ENCODE results near the gene UNC13B. TPM values are rescaled to one million over a fixed set of nuclear protein-coding genes. Genes with fewer than 3 reads are reported as not detected.

Gene UNC13B
- total and polyA plus RNA-seq, 2 experiments from 2014 or later: 8.7 to 52.1 TPM

DNA sequence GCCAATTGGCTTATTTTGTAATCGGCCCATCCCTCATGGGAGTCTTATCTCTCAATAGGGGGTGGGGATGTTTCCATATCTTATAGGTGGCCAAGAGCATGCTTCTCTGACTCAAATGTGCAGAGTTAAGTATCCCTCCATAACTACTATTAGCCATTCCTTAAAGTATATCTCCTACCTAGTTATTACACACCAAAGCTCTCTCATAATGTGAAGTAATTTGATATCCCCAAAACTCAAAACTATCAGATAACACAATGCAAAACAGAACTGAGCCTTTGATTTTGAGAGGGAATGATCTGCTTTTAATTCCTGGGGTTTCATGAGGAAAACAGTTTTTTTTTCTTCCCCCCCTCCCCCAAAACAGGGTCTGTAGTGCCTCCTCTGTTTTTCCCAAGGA lies 28.4 kb downstream of the UNC13B start (continued):
- TF ChIP-seq, protein P1, sequence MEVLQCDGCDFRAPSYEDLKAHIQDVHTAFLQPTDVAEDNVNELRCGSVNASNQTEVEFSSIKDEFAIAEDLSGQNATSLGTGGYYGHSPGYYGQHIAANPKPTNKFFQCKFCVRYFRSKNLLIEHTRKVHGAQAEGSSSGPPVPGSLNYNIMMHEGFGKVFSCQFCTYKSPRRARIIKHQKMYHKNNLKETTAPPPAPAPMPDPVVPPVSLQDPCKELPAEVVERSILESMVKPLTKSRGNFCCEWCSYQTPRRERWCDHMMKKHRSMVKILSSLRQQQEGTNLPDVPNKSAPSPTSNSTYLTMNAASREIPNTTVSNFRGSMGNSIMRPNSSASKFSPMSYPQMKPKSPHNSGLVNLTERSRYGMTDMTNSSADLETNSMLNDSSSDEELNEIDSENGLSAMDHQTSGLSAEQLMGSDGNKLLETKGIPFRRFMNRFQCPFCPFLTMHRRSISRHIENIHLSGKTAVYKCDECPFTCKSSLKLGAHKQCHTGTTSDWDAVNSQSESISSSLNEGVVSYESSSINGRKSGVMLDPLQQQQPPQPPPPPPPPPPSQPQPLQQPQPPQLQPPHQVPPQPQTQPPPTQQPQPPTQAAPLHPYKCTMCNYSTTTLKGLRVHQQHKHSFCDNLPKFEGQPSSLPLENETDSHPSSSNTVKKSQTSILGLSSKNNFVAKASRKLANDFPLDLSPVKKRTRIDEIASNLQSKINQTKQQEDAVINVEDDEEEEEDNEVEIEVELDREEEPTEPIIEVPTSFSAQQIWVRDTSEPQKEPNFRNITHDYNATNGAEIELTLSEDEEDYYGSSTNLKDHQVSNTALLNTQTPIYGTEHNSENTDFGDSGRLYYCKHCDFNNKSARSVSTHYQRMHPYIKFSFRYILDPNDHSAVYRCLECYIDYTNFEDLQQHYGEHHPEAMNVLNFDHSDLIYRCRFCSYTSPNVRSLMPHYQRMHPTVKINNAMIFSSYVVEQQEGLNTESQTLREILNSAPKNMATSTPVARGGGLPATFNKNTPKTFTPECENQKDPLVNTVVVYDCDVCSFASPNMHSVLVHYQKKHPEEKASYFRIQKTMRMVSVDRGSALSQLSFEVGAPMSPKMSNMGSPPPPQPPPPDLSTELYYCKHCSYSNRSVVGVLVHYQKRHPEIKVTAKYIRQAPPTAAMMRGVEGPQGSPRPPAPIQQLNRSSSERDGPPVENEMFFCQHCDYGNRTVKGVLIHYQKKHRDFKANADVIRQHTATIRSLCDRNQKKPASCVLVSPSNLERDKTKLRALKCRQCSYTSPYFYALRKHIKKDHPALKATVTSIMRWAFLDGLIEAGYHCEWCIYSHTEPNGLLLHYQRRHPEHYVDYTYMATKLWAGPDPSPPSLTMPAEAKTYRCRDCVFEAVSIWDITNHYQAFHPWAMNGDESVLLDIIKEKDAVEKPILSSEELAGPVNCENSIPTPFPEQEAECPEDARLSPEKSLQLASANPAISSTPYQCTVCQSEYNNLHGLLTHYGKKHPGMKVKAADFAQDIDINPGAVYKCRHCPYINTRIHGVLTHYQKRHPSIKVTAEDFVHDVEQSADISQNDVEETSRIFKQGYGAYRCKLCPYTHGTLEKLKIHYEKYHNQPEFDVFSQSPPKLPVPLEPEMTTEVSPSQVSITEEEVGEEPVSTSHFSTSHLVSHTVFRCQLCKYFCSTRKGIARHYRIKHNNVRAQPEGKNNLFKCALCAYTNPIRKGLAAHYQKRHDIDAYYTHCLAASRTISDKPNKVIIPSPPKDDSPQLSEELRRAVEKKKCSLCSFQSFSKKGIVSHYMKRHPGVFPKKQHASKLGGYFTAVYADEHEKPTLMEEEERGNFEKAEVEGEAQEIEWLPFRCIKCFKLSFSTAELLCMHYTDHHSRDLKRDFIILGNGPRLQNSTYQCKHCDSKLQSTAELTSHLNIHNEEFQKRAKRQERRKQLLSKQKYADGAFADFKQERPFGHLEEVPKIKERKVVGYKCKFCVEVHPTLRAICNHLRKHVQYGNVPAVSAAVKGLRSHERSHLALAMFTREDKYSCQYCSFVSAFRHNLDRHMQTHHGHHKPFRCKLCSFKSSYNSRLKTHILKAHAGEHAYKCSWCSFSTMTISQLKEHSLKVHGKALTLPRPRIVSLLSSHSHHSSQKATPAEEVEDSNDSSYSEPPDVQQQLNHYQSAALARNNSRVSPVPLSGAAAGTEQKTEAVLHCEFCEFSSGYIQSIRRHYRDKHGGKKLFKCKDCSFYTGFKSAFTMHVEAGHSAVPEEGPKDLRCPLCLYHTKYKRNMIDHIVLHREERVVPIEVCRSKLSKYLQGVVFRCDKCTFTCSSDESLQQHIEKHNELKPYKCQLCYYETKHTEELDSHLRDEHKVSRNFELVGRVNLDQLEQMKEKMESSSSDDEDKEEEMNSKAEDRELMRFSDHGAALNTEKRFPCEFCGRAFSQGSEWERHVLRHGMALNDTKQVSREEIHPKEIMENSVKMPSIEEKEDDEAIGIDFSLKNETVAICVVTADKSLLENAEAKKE (CRISPR knock-in tag; IDR thresholded peaks at IDR 0.05): no peak

DNA sequence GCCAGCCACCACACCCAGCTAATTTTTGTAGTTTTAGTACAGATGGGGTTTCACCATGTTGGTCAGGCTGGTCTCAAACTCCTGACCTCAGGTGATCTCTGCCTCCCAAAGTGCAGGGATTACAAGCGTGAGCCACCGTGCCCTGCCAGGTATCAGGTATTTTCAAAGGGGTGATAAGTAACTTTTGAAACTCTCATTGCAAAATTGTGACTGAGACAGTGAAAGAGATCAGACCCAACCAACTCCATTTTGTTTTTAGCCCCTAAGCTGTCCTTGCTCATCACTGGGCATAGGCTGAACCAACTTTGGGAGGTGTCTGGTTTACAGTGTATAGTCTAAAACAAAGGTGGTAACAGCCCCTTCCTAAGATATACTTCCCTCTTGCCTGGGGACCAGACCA lies 29.3 kb downstream of the UNC13B start:
- Mint-ChIP-seq H3K27me3 (ENCODE audit: insufficient read depth, low read depth, poor library complexity) (peaks cover 2% of the 10 kb centered on the region), H3K27ac (no peak overlapping the region), H3K9me3 (peaks cover 65% of the 10 kb centered on the region), H3K36me3 (ENCODE audit: low read depth) (peaks cover 71% of the 10 kb centered on the region), H3K4me1 (no peaks in the 10 kb centered on the region), H3K4me3 (no peak overlapping the region)
- Histone ChIP-seq H3F3A (replicated peaks; ENCODE audit: low read depth) (0 out of 2 replicates have a peak, but pooled peaks cover 2% of the 10 kb centered on the region), H3K4me2 (no peak overlapping the region), H3K79me2 (replicated peaks; ENCODE audit: insufficient read depth) (0 out of 2 replicates have a peak, but pooled peaks cover 3% of the 10 kb centered on the region), H3K9me2 (ENCODE audit: insufficient read depth) (no peaks in the 10 kb centered on the region), H3K27ac (ENCODE audit: low read depth) (no peak overlapping the region), H3K4me1 (ENCODE audit: insufficient read depth) (no peaks in the 10 kb centered on the region), H3K27me3 (ENCODE audit: insufficient read depth) (no peaks in the 10 kb centered on the region), H3K4me3 (no peak overlapping the region), H3K36me3 (ENCODE audit: insufficient read depth) (peaks cover 15% of the 10 kb centered on the region), H2AFZ (no peak overlapping the region), H4K20me1 (replicated peaks; ENCODE audit: insufficient read depth) (no peaks in the 10 kb centered on the region)
- ATAC-seq: no peak
- no peak for DNase-seq (ENCODE audit: low spot score)
- TF ChIP-seq, protein P1 (CRISPR knock-in tag; IDR thresholded peaks at IDR 0.05): no peak
- no peak for TF ChIP-seq CREB1 (CRISPR knock-in tag; IDR thresholded peaks at IDR 0.05; ENCODE audit: low read depth)
- TF ChIP-seq, protein P2, sequence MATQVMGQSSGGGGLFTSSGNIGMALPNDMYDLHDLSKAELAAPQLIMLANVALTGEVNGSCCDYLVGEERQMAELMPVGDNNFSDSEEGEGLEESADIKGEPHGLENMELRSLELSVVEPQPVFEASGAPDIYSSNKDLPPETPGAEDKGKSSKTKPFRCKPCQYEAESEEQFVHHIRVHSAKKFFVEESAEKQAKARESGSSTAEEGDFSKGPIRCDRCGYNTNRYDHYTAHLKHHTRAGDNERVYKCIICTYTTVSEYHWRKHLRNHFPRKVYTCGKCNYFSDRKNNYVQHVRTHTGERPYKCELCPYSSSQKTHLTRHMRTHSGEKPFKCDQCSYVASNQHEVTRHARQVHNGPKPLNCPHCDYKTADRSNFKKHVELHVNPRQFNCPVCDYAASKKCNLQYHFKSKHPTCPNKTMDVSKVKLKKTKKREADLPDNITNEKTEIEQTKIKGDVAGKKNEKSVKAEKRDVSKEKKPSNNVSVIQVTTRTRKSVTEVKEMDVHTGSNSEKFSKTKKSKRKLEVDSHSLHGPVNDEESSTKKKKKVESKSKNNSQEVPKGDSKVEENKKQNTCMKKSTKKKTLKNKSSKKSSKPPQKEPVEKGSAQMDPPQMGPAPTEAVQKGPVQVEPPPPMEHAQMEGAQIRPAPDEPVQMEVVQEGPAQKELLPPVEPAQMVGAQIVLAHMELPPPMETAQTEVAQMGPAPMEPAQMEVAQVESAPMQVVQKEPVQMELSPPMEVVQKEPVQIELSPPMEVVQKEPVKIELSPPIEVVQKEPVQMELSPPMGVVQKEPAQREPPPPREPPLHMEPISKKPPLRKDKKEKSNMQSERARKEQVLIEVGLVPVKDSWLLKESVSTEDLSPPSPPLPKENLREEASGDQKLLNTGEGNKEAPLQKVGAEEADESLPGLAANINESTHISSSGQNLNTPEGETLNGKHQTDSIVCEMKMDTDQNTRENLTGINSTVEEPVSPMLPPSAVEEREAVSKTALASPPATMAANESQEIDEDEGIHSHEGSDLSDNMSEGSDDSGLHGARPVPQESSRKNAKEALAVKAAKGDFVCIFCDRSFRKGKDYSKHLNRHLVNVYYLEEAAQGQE (IDR thresholded peaks at IDR 0.05; ENCODE audit: unreplicated experiment): no peak
- no peak for TF ChIP-seq ZNF331 (CRISPR knock-in tag; IDR thresholded peaks at IDR 0.05; ENCODE audit: low read depth)
- TF ChIP-seq EZH2 (IDR thresholded peaks at IDR 0.05; ENCODE audit: low read depth, unreplicated experiment): no peak
- TF ChIP-seq POLR2AphosphoS5 (IDR thresholded peaks at IDR 0.05; ENCODE audit: low read depth): no peak
